GM21737 (cell line): ENCODE measurements around the gene DOCK2.
"Not testable (repeated sequence)": the region's sequence is repeated elsewhere in the genome, so short reads cannot be mapped to it uniquely, and the experiment has no call there.

Experiments used
- ATAC-seq: cut with Tn5 transposase; IDR thresholded peaks from one replicate; pipeline ENCODE4 v1.9.1; 2021; ENCODE audit warnings: mild to moderate bottlenecking, moderate library complexity; ENCODE audit not compliant: unreplicated experiment

The DOCK2 gene

GRCh38 chr5:169636477-169637084, 494 bp upstream of the DOCK2 start:
- ATAC-seq: no peak

GRCh38 chr5:169637549-169638121, 560 bp downstream of the DOCK2 start:
- peak; percentile 69 for ATAC-seq

- no peak for ATAC-seq
These were observed 4.2 kb downstream of the DOCK2 start for GRCh38 chr5:169641253-169641652.

GRCh38 chr5:169646856-169647255, 9.8 kb downstream of the DOCK2 start:
- no peak for ATAC-seq

GRCh38 chr5:169647566-169647965, 10.5 kb downstream of the DOCK2 start:
- ATAC-seq: peak; percentile 48

- ATAC-seq: no peak
These were observed 11.7 kb downstream of the DOCK2 start for GRCh38 chr5:169648725-169649310.

- ATAC-seq: no peak
These were observed 12.4 kb downstream of the DOCK2 start for GRCh38 chr5:169649486-169649885.

- ATAC-seq: peak; percentile 43
These were observed 13.7 kb downstream of the DOCK2 start for GRCh38 chr5:169650701-169651331.

GRCh38 chr5:169651526-169651925, 14.5 kb downstream of the DOCK2 start:
- ATAC-seq: no peak

- ATAC-seq: no peak
These were observed 15.0 kb downstream of the DOCK2 start for GRCh38 chr5:169652057-169652456.

- ATAC-seq: no peak
These were observed 16.0 kb downstream of the DOCK2 start for GRCh38 chr5:169653091-169653490.

GRCh38 chr5:169655353-169655752, 18.3 kb downstream of the DOCK2 start:
- no peak for ATAC-seq

- peak; percentile 72 for ATAC-seq
These were observed 19.2 kb downstream of the DOCK2 start for GRCh38 chr5:169656125-169656901.

- no peak for ATAC-seq
These were observed 20.1 kb downstream of the DOCK2 start for GRCh38 chr5:169657127-169657526.

- not testable (repeated sequence) for ATAC-seq
These were observed 25.4 kb downstream of the DOCK2 start for GRCh38 chr5:169662451-169662850.

GRCh38 chr5:169663537-169663936, 26.5 kb downstream of the DOCK2 start:
- no peak for ATAC-seq

- ATAC-seq: no peak
These were observed 29.3 kb downstream of the DOCK2 start for GRCh38 chr5:169666365-169666764.

GRCh38 chr5:169667896-169668674, 31.0 kb downstream of the DOCK2 start:
- ATAC-seq: no peak

GRCh38 chr5:169668732-169669131, 31.7 kb downstream of the DOCK2 start:
- no peak for ATAC-seq

GRCh38 chr5:169670769-169671525, 33.9 kb downstream of the DOCK2 start:
- peak; percentile 84 for ATAC-seq
